PC-3 (cell line): ENCODE results near the gene GCM1.
"Not testable (repeated sequence)": the region's sequence is repeated elsewhere in the genome, so short reads cannot be mapped to it uniquely, and the experiment has no call there.

ENCODE experiments used
- EZH2 ChIP-seq: fragments of 300-600 bp; sonication (generic); IDR thresholded peaks from one replicate; pipeline ENCODE4 v1.6.1; 2017; ENCODE audit warnings: antibody characterized with exemption, mild to moderate bottlenecking, low read length; ENCODE audit not compliant: unreplicated experiment
- EZH2phosphoT487 ChIP-seq: fragments of 300-600 bp; sonication (generic); IDR thresholded peaks from 2 replicates; pipeline ENCODE4 v1.6.1; 2018; ENCODE audit warnings: mild to moderate bottlenecking, antibody characterized with exemption, low read length, borderline replicate concordance
- TF ChIP-seq, protein P1 (sequence below): fragments of 300-600 bp; sonication (generic); conservative IDR thresholded peaks from 2 replicates; pipeline ENCODE4 v1.5.1; 2017; ENCODE audit warnings: antibody characterized with exemption, low read depth, mild to moderate bottlenecking, low read length

DNA sequence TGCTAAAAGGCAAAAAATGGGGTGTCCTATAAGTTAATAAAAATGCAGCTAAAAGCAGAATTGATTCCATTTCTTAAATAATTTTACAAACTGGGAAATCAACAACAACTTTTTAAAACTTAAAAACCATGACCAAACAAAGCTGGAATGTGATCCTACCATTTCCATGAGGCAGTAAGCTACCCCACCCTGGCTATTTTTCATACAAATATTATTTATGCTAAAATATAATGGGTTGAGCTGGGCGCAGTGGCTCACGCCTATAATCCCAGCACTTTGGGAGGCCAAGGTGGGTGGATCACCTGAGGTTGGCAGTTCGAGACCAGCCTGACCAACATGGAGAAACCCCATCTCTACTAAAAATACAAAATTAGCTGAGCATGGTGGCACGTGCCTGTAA lies 6.6 kb upstream of the GCM1 start:
- TF ChIP-seq, protein P1, sequence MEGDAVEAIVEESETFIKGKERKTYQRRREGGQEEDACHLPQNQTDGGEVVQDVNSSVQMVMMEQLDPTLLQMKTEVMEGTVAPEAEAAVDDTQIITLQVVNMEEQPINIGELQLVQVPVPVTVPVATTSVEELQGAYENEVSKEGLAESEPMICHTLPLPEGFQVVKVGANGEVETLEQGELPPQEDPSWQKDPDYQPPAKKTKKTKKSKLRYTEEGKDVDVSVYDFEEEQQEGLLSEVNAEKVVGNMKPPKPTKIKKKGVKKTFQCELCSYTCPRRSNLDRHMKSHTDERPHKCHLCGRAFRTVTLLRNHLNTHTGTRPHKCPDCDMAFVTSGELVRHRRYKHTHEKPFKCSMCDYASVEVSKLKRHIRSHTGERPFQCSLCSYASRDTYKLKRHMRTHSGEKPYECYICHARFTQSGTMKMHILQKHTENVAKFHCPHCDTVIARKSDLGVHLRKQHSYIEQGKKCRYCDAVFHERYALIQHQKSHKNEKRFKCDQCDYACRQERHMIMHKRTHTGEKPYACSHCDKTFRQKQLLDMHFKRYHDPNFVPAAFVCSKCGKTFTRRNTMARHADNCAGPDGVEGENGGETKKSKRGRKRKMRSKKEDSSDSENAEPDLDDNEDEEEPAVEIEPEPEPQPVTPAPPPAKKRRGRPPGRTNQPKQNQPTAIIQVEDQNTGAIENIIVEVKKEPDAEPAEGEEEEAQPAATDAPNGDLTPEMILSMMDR = not testable (repeated sequence)
- TF ChIP-seq EZH2, EZH2phosphoT487: not testable (repeated sequence)
